Right atrium auricular region (tissue), 2 donors: ENCODE data around the gene TIMELESS. TPM values are rescaled to one million over a fixed set of nuclear protein-coding genes. Genes with fewer than 3 reads are reported as not detected.

Experiments
- DNase-seq: peaks from one replicate; pipeline ENCODE4 v3.0.0-alpha.2; 2019; ENCODE audit warnings: low spot score
- H3K27ac ChIP-seq, 2 donors: fragments of 200-600 bp; sonication (generic); 1 replicate in 1 of 2; 2 replicates in 1 of 2; pipeline ENCODE4 v1.5.1; 2016 to 2019
- H3K27me3 ChIP-seq, 2 donors: fragments of 200-600 bp; sonication (generic); one replicate each; pipeline versions ENCODE4 v1.5.1 to v1.6.0; 2017 to 2019
- H3K36me3 ChIP-seq: fragments of 200-600 bp; sonication (generic); one replicate; pipeline ENCODE4 v1.5.1; 2016
- H3K4me1 ChIP-seq, 2 donors: fragments of 200-600 bp; sonication (generic); one replicate each; pipeline versions ENCODE4 v1.5.1 to v1.6.0; 2017 to 2019
- H3K4me3 ChIP-seq, 2 donors: fragments of 200-600 bp; sonication (generic); 1 replicate in 1 of 2; 2 replicates in 1 of 2; pipeline ENCODE4 v1.5.1; 2017 to 2019; ENCODE audit warnings: mild to moderate bottlenecking in 1 of 2, moderate library complexity in 1 of 2
- H3K9me3 ChIP-seq, 2 donors: fragments of 200-600 bp; sonication (generic); one replicate each; pipeline ENCODE4 v1.5.1; 2019
- total RNA-seq, 2 donors: library from RNA; depleted of rRNA; stranded (reverse); fragments of >200 nt; gene quantifications; one replicate each; pipeline ENCODE4 v1.1.0, GENCODE V29; 2016
- TF ChIP-seq, protein P1 (sequence below), 2 donors: fragments of 200-600 bp; sonication (generic); IDR thresholded peaks; one replicate each; pipeline ENCODE4 v1.5.1; 2019; ENCODE audit warnings: antibody characterized with exemption in 2 of 2

The TIMELESS gene
- total RNA-seq, 2 donors from 2014 or later = 2.1 to 3.0 TPM

DNA sequence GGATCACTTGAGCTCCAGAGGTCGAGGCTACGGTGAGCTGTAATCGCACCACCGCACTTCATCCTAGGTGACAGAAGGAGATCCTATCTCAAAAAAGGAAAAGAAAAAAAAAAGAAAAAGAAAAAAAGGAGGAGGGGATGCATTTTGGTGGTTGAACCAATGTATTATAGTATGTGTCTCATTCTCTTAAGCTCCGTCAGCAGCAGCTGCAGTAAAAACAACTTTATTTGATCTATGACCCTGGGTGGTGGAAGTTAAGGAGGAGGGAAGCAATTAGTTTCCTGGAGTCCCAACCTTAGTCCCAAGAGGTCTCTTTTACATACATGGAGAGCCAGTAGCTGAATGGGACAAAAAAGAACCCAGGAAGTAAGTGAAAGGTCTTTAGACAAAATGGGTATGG lies 59.8 kb downstream of the TIMELESS start:
- Histone ChIP-seq H3K9me3 (no peaks in the 10 kb centered on the region), H3K4me3 (no peak overlapping the region), H3K27me3 (no peaks in the 10 kb centered on the region), H3K27ac (no peak overlapping the region), H3K4me1 (no peaks in the 10 kb centered on the region), H3K36me3 (no peaks in the 10 kb centered on the region)
- no peak for DNase-seq
- TF ChIP-seq, protein P1, sequence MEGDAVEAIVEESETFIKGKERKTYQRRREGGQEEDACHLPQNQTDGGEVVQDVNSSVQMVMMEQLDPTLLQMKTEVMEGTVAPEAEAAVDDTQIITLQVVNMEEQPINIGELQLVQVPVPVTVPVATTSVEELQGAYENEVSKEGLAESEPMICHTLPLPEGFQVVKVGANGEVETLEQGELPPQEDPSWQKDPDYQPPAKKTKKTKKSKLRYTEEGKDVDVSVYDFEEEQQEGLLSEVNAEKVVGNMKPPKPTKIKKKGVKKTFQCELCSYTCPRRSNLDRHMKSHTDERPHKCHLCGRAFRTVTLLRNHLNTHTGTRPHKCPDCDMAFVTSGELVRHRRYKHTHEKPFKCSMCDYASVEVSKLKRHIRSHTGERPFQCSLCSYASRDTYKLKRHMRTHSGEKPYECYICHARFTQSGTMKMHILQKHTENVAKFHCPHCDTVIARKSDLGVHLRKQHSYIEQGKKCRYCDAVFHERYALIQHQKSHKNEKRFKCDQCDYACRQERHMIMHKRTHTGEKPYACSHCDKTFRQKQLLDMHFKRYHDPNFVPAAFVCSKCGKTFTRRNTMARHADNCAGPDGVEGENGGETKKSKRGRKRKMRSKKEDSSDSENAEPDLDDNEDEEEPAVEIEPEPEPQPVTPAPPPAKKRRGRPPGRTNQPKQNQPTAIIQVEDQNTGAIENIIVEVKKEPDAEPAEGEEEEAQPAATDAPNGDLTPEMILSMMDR (IDR thresholded peaks at IDR 0.05) = no peak

DNA sequence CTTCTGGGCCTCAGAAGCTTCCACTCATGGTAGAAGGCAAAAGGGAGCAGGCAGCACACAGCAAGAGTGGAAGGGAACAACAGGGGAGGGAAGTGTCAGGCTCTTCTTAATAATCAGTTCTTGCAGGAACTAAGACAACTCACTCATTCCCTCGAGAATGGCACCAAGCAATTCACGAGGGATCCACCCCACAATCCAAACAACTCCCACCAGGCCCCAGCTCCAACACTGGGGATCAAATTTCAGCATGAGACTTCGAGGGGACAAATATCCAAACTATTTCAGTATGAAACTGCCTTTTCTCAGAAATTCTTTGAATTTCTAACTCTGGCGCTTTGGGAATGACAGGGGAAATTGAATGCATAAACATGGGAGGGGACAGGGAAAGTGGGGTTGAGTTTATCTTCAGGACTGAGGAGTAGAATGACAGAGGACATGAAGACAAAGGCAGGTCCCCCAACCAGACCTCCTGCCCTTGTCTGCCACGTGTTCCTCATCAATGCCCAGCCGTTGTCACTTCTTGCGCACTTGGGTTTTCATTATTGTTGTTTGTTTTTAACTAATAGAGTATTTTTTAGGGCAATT lies 62.0 kb downstream of the TIMELESS start:
- Histone ChIP-seq H3K27ac (no peak overlapping the region), H3K4me3 (no peak overlapping the region), H3K9me3 (no peaks in the 10 kb centered on the region), H3K27me3 (no peaks in the 10 kb centered on the region), H3K36me3 (no peaks in the 10 kb centered on the region), H3K4me1 (no peaks in the 10 kb centered on the region)
- no peak for DNase-seq
- TF ChIP-seq, protein P1 (IDR thresholded peaks at IDR 0.05) = no peak

DNA sequence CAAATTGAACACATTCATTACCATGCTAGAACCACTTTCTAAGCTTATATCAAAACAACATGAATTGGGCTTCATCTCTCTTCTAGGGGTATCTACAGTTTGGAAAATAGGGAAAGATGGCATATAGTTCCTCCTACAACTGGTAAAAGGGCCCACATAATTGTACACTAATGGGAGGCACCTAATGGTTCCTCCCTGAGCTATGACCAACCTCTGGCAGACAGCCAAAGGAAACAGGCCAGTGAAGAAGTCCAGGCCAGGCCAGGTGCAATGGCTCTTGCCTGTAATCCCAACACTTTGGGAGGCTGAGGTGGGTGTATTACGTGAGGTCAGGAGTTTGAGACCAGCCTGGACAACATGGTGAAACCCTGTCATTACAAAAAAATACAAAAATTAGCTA lies 63.4 kb downstream of the TIMELESS start:
- H3K27me3 ChIP-seq = no peaks in the 10 kb centered on the region
- H3K27ac ChIP-seq = no peak overlapping the region
- DNase-seq = no peak
- no peaks in the 10 kb centered on the region for H3K36me3 ChIP-seq
- TF ChIP-seq, protein P1 (IDR thresholded peaks at IDR 0.05) = no peak
- no peaks in the 10 kb centered on the region for H3K4me1 ChIP-seq
- H3K4me3 ChIP-seq = no peak overlapping the region
- no peaks in the 10 kb centered on the region for H3K9me3 ChIP-seq

DNA sequence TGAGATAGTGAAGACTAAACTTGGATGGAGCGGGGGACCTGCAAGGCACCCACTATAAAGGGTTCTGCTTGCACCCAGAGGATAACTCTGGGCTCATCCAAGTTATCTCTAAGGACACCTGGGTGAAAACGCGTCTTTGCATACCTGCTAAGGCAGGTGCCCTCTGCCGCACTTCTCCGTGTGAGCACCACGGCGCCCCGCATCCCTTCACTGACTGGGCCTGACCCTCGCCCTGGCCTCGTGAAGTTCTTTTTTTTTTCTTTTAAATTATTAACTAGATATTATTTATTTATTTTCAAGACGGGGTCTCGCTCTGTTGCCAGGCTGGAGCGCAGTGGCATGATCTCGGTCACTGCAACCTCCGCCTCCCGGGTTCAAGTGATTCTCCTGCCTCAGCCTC lies 66.6 kb downstream of the TIMELESS start:
- no peaks in the 10 kb centered on the region for H3K27me3 ChIP-seq
- TF ChIP-seq, protein P1 (IDR thresholded peaks at IDR 0.05) = no peak
- no peaks in the 10 kb centered on the region for H3K36me3 ChIP-seq
- H3K9me3 ChIP-seq = no peaks in the 10 kb centered on the region
- no peaks in the 10 kb centered on the region for H3K4me1 ChIP-seq
- DNase-seq = no peak
- H3K27ac ChIP-seq = no peak overlapping the region
- no peak overlapping the region for H3K4me3 ChIP-seq

DNA sequence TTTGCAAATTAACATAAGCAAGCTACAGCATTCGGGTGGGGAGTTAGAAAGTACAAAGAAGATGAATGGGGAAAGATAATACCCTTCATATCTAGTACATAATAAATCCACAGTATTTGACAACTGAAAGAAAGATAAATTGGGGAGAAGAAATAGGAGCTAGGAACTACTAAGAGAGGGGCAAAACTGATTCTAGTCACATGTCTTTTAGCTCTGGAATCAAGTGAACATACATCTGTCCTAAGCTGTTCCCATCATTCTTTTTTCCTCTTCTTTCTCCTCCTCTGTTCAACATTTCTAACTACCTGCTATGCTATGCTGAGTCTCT lies 71.3 kb downstream of the TIMELESS start:
- Histone ChIP-seq H3K36me3 (no peaks in the 10 kb centered on the region), H3K4me1 (no peaks in the 10 kb centered on the region), H3K27ac (no peak overlapping the region), H3K4me3 (no peak overlapping the region), H3K9me3 (no peaks in the 10 kb centered on the region), H3K27me3 (no peaks in the 10 kb centered on the region)
- DNase-seq = no peak
- TF ChIP-seq, protein P1 (IDR thresholded peaks at IDR 0.05) = no peak

DNA sequence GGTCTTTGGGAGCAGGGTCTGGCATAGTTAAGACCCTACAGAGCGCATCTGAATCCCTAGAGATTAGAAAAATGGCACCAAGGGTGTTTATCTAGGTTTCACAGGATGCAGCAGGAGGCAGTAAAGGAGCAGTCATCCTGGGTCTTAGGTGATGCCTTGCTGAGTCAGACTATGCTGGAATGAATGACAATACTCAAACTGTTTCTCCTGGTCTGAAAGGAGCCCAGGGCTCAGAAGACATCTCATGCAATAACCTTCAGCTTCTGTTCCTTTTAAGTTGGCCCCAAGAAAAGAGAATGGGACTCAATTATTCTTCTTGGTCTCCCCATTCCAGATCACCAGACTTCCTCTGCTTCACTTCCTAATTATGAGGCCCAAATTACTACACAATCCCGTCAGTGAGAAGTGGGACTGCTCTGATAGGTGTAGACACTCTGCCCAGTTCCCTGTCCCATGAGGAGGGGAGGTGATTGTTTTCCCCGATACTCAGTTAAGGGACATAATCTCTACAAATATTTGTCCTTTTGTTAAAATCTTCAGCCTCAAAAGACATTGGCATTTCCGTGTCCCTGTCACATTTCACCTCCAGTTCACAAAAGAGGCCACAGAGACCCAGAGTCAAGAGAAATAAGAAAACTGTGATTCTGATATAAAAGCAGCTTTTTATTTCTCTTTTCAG lies 71.8 kb downstream of the TIMELESS start:
- Histone ChIP-seq H3K27ac (no peak overlapping the region), H3K9me3 (no peaks in the 10 kb centered on the region), H3K4me1 (no peaks in the 10 kb centered on the region), H3K4me3 (no peak overlapping the region), H3K27me3 (no peaks in the 10 kb centered on the region), H3K36me3 (no peaks in the 10 kb centered on the region)
- DNase-seq = no peak
- TF ChIP-seq, protein P1 (IDR thresholded peaks at IDR 0.05) = no peak
